ENCODE results near the gene NOP9. TPM values are rescaled to one million over a fixed set of nuclear protein-coding genes. Genes with fewer than 3 reads are reported as not detected.
"Not testable (repeated sequence)": the region's sequence is repeated elsewhere in the genome, so short reads cannot be mapped to it uniquely, and the experiment has no call there.

The NOP9 gene
- total RNA-seq, 1 donor from 2014 or later, result 31.3 TPM

DNA sequence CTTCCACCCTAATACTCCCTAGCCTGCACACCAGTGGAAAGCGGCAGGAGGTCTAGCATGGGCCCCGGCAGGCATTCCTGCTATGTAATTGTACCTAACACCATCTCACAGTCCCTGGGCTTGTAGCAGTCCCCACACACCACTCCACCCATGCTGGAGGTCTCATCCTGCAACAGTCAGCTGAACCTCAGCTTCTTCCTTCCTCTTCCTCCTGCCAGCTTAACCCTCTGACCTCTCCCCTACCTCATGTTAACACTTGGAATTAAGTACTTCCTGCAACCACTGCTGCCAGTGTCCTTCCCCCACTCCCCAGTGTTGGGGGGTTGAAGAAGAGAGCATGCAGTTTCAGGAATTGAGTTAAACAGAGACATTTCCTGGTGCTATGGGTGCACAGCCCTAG is 27.7 kb downstream of the NOP9 start:
- DNase-seq (ENCODE audit: low read depth, low spot score), result no peak

DNA sequence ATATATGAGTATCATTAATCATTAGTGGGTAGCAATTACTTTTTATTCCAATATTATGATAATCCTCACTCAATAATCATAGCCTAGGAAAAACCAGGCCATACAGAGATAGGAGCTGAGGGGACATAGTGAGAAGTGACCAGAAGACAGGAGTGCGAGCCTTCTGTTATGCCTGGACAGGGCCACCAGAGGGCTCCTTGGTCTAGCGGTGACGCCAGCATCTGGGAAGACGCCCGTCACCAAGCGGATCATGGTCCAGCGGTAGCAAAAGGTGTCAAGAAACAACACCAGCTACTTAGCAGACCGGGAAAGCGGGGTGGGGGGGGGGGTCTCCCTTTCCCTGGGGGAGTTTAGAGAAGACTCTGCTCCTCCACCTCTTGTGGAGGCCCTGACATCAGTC is 28.3 kb downstream of the NOP9 start:
- not testable (repeated sequence) for DNase-seq (ENCODE audit: low read depth, low spot score)

DNA sequence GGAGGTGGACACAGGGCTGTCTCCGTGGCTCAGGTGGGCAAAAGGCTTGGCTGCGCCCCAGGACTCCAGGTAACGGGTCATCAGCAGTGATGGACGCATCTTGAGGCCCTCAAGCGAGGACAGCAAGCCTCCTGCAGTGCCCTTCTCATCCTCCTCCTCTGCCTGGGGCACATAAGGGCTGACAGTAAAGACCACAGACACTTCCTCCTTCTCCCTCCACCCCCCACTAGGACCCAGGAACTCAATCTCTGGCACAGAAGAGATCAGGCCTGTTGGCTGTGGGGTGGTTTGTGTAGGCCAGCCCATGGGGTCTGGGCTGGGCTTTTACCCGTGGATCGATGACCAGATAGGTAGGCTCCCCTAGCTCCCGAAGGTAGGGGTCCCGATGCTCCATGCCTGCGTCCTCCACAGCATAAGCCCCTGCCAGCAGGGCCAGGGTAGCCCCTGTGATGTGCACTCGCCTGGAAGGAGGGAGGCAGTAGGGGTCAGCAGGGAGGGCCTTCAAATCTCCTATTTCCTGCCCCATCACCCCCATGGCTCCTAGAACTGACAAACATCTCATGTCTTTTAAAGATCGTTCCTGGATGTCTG is 29.5 kb downstream of the NOP9 start:
- no peak for DNase-seq (ENCODE audit: low read depth, low spot score)

DNA sequence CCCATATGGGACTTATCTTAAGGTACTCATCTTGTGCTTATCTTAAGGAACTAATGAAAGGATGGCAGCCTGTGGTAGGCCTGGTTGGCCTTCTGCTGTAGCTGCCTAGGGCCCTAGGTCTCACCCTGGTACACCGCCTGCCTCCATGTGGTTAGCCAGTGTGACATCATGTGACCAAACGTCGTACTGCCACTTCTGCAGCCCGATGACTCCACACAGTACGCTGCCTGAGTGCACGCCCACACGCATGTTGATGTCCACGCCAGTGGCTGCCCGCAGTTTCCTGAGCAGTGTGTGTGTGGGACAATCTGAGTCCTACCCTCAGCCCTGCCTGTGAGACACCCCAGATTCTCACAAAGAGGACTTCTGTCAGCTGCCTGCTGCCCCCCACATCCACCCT is 30.1 kb downstream of the NOP9 start:
- DNase-seq (ENCODE audit: low read depth, low spot score), result no peak

DNA sequence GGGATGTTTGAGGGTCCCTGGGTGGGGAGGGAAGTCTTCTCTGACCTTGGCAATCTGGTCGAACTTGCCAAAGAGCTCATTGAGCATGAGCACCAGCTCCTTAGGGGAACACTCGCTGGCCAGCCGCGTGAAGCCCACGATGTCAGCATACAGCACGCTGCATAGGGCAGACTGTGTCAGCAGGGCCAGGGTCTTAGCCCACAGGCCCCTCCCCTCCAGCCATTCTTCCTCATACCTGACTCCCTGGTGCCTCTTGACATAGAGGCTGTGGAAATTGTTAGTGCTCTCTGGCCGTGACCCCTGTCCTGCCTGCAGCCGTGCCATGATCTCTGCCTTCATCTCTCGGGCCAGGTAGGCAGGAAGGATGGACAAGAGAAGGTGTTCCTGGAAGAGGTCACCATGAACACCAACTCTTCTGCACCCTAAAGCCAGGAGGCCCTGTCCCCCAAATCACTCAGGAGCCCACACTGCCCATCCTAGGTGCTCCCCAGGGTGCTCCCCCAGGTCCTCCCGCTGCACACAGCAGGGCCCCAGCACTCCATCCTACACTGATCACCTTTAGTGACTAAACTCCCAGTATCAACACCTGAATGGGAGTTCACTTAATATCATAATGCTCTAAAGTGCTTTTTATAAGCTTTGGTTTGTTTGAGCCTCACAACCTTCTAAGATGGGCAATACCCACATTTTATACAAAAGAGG is 31.5 kb downstream of the NOP9 start:
- DNase-seq (ENCODE audit: low read depth, low spot score), result no peak

DNA sequence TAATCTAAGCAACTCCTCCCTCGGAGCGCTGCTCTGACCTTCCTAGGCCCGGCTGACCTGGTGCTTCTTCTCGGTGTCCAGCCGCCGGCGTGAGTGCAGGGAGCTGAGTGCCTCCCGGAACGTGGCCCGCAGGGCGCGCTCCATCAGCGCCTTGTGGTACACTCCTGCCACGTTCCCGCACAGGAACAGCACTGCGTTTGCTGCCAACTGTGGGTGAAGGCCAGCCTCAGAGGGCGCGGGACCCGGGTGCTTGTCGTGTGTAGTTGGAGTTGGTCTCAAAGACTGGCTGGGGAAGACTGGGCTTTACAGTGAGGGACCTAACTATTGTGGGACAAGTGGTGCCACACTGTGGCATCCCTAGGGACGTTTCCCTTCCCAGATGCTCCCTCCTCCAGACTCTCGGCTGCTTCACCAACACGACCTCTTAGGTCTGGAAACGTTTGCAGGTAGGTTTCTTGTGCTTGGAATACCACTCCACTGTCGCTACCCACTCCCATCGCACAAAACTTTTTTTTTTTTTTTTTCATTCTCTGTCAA is 32.1 kb downstream of the NOP9 start:
- no peak for DNase-seq (ENCODE audit: low read depth, low spot score)

DNA sequence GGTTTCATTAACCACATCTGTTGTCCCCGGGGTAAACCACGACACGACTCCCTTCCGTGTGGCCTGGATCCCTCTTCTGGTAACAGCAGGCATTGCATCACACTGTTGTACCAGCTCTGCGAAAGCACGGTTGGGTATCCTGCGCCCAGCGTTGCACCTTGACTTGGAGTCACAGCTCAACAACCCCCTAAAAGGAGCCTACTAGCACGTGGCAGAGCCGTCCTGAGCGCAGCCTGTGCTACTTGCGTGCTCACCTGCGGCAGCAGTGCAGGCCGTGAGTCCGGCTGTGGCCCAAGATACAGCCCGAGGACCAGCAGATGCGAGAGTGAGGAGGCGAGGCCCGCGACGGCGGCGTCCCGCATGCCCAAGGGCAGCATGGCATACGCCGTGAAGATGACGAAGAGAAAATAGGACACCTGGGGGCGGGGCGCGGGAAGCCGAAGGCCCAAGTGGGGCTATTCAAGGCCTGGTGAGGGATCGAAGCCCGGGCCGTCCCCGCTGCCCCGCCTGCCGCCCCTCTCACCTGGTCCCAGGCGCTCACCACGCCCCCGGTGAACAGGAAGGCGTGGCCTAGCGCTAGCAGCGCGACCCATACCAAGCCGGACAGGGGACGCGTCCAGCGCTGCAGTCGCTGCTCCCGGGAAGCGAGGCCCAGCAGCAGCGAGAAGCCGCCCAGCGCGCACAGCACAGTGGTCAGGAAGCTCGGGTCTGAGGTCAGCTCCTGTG is 32.8 kb downstream of the NOP9 start:
- no peak for DNase-seq (ENCODE audit: low read depth, low spot score)

DNA sequence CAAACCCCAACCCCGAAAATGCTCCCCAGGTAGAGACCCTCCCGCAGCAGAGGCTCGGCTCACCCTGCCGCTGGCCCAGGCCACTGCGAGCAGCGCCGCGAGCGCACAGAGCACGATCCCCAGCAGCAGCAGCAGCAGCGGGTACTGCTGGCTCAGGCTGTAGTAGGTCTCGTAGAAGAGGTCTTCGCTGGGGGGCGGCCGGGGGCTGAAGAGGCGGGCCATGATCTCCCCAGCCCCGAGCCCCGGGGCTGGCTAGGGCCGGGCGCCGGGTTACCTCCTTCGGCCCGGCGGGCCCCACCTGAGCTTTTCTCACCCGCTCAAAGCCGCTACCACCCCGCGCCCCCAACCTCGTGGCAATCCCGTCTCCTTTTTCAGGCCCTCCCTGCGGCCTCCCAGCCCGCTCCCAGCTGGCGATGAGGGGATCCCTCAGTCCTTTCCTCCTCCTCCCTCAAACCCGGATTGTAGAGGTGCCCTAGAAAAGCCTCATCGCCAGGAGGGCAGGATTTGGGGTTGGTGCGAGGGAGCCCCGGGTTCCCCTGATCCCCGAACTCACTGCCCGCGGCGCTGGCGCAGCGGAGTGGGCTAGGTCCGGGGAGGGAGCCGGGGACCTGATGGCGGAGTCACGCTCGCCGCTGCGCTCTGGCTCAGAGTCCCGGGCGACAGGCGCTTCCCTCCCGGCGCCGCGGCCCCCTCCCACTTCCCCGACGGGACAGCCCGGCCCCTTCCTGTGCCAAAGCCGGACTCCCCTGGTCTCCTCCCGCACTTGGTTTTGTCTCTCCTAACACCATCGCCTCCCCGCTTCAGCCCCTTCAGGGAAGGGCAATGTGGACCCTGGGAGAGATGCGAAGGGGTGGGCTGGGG is 35.0 kb downstream of the NOP9 start, which contains the start of gene ADCY4:
ADCY4 (minus strand) TSS at position 641 of the 861 bp plus-strand sequence; CDS start at position 222, 419 bp downstream.
- DNase-seq (ENCODE audit: low read depth, low spot score), result no peak

DNA sequence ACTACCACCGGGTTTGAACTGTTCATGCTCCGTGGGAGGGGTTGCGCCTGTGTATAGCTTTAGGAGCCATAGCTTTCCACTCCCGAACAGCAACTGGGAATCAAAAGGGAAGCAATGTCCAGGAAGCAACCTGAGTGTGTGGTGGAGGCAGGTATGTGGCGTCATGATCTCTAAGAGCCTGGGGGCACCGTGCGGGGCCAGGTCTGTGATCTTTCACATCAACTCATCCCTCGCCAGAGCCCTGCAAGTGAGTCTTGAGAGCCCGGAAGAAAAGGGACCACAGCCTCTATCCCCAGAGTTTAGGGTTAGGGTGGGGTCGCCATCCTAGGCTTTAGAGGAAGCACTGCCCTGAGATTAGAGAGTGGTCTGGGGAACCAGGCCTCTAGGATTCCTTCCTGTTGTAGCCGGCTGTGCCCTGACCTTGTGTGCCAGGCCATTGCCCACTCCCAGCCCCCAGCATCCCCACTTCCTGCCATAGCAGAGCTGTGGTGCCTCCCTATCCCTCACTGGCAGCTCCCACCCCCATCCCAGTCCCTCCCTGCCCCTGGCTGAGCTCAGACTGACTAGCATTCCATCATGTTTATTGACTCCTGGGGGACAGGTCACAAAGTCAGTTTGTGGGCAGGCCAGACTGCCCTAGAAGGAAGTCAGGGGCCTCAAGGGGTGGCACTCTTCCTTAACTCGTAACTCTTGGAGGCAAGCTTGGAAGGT is 36.0 kb downstream of the NOP9 start:
- DNase-seq (ENCODE audit: low read depth, low spot score), result no peak

DNA sequence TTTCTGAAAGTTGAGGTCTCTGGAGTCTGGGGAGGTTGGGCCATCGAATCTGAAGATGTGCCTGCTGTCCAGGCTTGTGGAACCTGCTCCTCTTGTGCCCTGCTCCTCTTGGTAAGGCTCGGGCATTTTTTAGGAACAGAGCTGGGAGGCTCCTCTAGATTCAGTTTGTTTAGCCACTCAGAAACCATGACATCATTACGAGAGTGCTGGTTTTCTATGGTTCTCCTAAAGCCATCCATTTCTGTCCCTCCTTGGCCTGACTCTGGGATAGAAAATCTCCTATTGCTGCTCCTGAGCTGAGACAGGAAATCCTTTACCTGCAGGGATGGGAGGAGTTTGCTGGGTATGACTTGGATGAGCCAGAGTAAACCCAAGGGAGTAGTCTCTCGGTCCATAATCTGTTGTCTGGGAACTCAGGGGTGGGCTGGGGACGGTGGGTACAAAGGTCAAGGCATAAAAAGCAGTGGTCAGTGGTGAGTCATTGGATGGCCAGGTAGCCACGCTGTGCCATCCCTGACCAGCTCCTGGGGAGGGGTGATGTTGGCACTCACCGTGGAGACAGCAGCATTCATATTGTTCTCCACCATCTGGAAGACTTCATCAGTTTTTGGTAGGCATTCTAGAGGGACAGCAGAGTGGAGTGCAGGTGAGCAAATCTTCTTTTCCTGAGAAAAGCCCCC is 37.6 kb downstream of the NOP9 start:
- DNase-seq (ENCODE audit: low read depth, low spot score), result no peak

DNA sequence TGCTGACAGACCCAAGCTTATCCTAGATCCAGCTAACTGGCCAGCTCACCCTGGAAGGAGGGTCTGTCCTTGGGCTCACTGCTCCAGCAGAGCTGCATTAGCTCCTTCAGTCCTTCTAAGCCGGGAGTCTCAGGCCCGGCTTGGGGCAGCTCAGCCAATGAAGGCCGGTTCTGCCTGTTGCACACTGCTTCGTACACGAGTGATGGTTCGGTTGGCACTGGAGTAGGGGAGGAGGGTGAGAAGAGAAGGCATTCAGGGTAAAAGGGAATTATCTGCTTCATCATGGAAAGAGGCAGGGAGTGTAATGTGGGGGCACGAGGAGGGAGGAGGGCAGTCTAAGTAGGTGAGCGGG is 38.1 kb downstream of the NOP9 start:
- no peak for DNase-seq (ENCODE audit: low read depth, low spot score)

DNA sequence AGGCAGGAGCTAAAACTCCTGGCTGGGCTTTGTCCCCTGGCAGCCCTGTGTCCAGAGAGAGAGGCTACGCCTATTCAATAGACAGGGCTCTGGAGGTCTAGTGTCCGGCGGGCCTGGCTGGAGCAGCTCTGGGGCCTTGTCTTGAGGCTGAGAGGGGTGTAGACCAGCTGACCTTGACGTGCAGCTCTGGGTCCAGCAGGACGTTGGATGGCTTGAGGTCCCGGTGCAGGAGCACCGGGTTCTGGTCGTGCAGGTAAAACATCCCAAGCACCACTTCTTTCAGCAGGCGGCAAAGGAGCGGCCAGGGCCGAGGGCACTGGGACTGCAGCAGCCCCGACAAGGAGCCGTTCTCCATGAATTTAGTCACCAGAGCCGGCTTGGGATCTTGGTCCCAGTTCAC is 39.2 kb downstream of the NOP9 start:
- DNase-seq (ENCODE audit: low read depth, low spot score), result no peak

DNA sequence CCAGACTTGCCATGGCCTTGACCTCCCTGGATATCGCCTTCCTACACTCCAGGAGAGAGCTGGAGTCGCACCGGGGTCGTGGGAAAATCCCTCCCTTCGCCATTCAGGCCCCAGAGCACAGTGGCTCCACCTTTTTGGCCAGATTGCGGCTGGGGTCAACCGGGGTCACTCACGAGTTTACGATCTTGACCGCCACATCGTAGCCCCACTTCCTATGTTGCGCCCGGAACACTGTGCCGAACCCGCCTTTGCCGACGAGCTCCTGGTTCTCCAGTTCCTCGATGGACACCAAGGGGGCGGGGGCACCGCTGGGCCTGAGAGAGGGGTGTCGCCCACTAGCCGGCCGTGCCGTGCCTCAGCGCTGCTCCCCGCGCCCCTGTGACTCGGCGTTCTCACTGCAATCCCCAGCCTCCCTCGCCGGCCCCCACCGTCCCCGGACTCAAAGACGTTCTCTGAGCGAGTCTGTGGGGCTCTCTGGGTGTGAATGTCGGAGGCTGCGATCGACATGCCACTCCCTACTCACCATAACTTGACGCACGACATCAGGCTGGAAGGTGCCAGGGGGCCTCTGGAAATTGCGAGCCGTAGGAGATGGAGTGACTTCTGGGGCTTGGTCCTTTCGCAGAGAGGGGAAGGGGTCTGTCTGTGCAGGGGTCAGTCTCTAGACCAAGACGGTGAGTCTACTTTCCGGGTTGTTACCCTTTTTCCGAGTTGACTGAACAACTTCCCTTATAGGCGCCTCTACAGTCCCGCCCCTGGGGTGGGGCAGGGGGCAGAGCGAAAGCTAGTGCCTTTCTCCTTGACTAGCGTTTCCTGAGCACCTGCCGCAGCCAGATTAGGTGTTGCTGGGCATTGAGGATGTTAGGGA is 39.9 kb downstream of the NOP9 start, which contains the start of gene RIPK3:
RIPK3 (minus strand) TSS at position 708 of the 868 bp plus-strand sequence; CDS start at position 543, 165 bp downstream.
- no peak for DNase-seq (ENCODE audit: low read depth, low spot score)

DNA sequence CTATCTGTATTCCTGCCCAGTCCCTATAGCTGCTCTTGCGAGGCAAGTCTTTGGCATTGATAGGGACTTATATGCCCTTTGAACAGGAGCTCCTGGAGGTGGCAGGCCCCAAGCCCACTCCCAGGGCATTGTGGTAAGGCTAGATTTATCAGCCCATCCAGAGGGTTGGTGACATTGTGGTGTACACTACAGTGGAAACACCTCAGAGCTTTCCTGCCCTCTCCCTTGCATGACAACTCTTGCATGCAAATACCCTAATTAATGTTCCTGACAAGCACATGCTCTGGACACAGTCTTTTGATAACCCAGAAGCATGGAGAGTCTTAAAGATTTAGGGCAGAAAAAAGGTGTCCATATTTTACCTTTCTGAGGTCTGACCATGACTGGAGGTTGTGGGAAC is 41.0 kb downstream of the NOP9 start:
- DNase-seq (ENCODE audit: low read depth, low spot score), result no peak

DNA sequence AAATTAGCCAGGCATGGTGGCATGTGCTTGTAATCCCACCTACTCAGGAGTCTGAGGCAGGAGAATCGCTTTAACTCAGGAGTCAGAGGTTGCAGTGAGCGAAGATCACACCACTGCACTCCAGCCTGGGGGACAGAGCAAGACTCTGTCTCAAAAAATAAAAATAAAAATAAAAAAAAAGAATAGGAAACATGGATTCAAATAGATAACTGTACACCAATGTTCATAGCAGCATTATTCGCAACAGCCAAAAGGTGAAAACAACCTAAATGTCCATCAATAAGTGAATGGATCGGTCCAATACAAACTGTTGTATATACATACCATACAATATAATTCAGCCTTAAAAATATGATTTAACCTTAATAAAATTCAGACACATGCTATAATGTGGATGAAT is 43.2 kb downstream of the NOP9 start:
- no peak for DNase-seq (ENCODE audit: low read depth, low spot score)

DNA sequence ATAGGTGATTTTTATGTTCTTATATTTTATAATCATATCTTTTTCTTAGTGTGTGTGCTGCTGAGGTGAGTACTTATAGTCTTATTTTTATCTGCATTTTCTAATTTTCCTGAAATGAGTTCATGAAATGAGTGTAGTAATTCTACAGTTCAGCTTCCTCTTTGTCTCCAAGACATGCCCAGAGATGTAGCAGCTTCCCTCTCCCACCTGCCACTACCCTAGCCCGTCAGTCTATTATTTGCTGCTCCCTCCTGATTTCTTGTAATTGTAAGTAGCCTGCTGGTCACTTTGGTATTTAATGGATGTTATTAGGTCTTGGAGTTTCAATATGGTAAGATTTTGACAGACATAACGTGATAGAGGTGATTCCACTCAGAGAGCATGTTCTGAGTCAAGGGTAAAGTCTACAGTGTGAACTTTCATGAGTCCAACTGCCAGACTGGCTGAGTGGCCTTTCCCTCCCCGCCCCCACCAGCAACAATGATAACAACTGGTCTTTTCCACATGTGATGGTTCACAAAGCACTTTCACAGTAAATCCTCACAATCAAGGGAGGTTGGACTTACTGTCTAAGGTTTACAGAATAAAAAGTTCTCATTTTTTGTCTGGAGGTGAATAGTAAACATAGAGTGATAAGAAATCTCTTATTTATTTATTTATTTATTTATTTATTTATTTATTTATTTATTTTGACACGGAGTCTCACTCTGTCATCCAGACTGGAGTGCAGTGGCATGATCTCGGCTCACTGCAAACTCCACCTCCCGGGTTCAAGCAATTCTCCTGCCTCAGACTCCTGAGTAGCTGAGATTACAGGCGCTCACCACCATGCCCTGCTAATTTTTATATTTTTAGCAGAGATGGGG is 44.4 kb downstream of the NOP9 start:
- DNase-seq (ENCODE audit: low read depth, low spot score), result no peak

DNA sequence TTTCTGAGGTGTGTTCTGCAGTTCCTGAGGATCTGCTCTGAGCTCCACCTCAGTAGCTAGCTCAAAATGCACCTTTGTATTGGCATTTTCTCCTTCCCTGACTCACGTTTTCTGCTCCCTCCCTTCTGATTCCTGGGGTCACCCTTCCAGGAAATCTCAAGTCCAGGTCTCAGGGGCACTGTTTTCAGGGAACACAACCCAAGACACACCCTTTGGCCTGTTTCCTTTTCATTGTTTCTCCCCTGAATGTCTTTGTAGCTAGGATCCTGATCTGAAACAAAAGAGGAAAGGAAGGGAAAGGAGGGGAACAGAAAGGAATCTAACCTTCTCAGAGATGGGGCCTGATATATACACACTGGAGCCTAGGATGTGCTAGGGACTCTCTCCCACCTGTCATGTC is 47.5 kb downstream of the NOP9 start:
- DNase-seq (ENCODE audit: low read depth, low spot score), result no peak

DNA sequence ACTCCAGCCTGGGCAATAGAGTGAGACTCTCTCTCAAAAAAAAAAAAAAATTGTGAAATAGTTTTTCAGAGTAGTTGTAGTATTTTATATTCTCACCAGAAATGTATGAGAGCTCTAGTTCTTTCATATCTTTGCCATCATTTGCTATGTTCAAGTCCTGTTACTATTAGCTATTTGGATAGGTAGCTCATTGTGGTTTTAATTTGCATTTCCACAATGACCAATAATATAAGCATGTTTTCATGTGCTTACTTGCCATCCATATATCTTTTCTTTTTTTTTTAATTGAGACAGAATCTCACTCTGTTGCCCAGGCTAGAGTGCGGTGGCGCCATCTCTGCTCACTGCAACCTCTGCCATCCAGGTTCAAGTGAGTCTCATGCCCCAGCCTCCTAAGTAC is 48.5 kb downstream of the NOP9 start:
- no peak for DNase-seq (ENCODE audit: low read depth, low spot score)

Data from pulmonary artery endothelial cell (primary cell).